Hematopoietic multipotent progenitor cell treated with erythropoietin and hydrocortisone succinate and interleukin-3 and kit ligand, for 6 days (in vitro differentiated cells): ENCODE results near the gene OR4M1.
"Not testable (repeated sequence)": the region's sequence is repeated elsewhere in the genome, so short reads cannot be mapped to it uniquely, and the experiment has no call there.

Experiments
- DNase-seq: peaks from one replicate; pipeline ENCODE4 v3.0.0-alpha.2; 2015

OR4M1 gene

GRCh38 chr14:19823765-19824164 is 50.5 kb downstream of the OR4M1 start:
- DNase-seq: no peak

DNA sequence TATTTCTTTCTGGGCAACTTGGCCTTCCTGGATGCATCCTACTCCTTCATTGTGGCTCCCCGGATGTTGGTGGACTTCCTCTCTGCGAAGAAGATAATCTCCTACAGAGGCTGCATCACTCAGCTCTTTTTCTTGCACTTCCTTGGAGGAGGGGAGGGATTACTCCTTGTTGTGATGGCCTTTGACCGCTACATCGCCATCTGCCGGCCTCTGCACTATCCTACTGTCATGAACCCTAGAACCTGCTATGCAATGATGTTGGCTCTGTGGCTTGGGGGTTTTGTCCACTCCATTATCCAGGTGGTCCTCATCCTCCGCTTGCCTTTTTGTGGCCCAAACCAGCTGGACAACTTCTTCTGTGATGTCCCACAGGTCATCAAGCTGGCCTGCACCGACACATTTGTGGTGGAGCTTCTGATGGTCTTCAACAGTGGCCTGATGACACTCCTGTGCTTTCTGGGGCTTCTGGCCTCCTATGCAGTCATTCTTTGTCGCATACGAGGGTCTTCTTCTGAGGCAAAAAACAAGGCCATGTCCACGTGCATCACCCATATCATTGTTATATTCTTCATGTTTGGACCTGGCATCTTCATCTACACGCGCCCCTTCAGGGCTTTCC is 54.4 kb downstream of the OR4M1 start:
- not testable (repeated sequence) for DNase-seq

DNA sequence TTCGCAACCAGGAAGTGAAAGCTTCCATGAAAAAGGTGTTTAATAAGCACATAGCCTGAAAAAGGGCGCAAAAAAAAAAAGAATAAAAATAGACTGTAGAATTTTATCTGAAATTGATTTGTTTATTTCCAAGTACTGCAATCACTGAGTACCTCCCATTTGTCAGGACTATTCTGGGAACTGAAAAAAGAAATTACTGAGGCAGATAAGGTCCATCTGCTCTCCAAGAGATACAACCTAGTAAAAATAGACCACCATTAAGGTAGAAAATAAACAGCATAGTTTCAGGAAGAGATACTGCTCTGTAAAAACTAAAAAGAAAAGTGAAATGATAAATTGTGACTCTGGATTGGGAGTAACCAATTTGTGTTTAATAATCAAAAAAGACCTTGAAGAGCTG is 55.0 kb downstream of the OR4M1 start:
- no peak for DNase-seq
